Right lobe of liver (tissue), 4 donors: ENCODE results near the gene AKNA.

Experiments
- CTCF ChIP-seq, 4 donors: fragments of 200-600 bp in 3 of 4; fragments of 450-650 bp in 1 of 4; IDR thresholded peaks; one replicate each; pipeline versions ENCODE4 v1.5.1 to v1.8.0; 2016 to 2022; ENCODE audit warnings: antibody characterized with exemption in 4 of 4, mild to moderate bottlenecking in 2 of 4
- POLR2A ChIP-seq: fragments of 450-650 bp; IDR thresholded peaks from one replicate; pipeline ENCODE4 v1.6.1; 2017; ENCODE audit warnings: antibody characterized with exemption, mild to moderate bottlenecking
- donor health status: DM: no; HTN: no; CAD: no.
- donor health status: DM: no; HTN: no; CAD: no.
- donor health status: DM: no; HTN: yes; CAD: no.

GRCh38 chr9:114288193-114289091 lies 99.3 kb downstream of the AKNA start:
- TF ChIP-seq CTCF (IDR thresholded peaks at IDR 0.05) (no peak), POLR2A (no peak)
